ENCODE data around the gene C11orf68.
A peak's percentile ranks its signal among the peaks of the same experiment; 100 is the strongest.

The C11orf68 gene

GRCh38 chr11:65900125-65900898, 18.6 kb downstream of the C11orf68 start, which contains the start of gene FOSL1:
TSS of gene FOSL1 (minus strand) at chr11:65900388. CDS start at chr11:65900339, 49 bp downstream.
- peak within 1 kb of the TSS; percentile 53 for H3K4me3 ChIP-seq (ENCODE audit: low read depth, low read length)
- TF ChIP-seq CTCF (IDR thresholded peaks at IDR 0.05; ENCODE audit: borderline replicate concordance, insufficient read depth, low read depth, low read length), result no peak

GRCh38 chr11:65899356-65900124, 19.3 kb downstream of the C11orf68 start:
- peak overlapping the region; percentile 53 for H3K4me3 ChIP-seq (ENCODE audit: low read depth, low read length)
- no peak for TF ChIP-seq CTCF (IDR thresholded peaks at IDR 0.05; ENCODE audit: borderline replicate concordance, insufficient read depth, low read depth, low read length)

- peak overlapping the region; percentile 53 for H3K4me3 ChIP-seq (ENCODE audit: low read depth, low read length)
- no peak for TF ChIP-seq CTCF (IDR thresholded peaks at IDR 0.05; ENCODE audit: borderline replicate concordance, insufficient read depth, low read depth, low read length)
Observed at GRCh38 chr11:65898656-65899355, 20.1 kb downstream of the C11orf68 start.

GRCh38 chr11:65897020-65897471, 21.8 kb downstream of the C11orf68 start:
- no peak overlapping the region for H3K4me3 ChIP-seq (ENCODE audit: low read depth, low read length)
- no peak for TF ChIP-seq CTCF (IDR thresholded peaks at IDR 0.05; ENCODE audit: borderline replicate concordance, insufficient read depth, low read depth, low read length)

- no peak for TF ChIP-seq CTCF (IDR thresholded peaks at IDR 0.05; ENCODE audit: borderline replicate concordance, insufficient read depth, low read depth, low read length)
- H3K4me3 ChIP-seq (ENCODE audit: low read depth, low read length), result no peak overlapping the region
Observed at GRCh38 chr11:65896034-65896999, 22.5 kb downstream of the C11orf68 start.

- H3K4me3 ChIP-seq (ENCODE audit: low read depth, low read length), result no peak overlapping the region
- TF ChIP-seq CTCF (IDR thresholded peaks at IDR 0.05; ENCODE audit: borderline replicate concordance, insufficient read depth, low read depth, low read length), result no peak
Observed at GRCh38 chr11:65895482-65895981, 23.3 kb downstream of the C11orf68 start.
